Thyroid gland (tissue), 4 donors: ENCODE data around the gene REST.

ENCODE experiments used
- CTCF ChIP-seq, 6 experiments: fragments of 200-600 bp in 3 of 6; fragments of 450-650 bp in 3 of 6; sonication (generic) in 3 of 6; IDR thresholded peaks; one replicate each; pipeline ENCODE4 v1.5.1; 2016 to 2019; ENCODE audit warnings: antibody characterized with exemption in 6 of 6, mild to moderate bottlenecking in 2 of 6, inconsistent platforms in 1 of 6, moderate library complexity in 1 of 6
- POLR2A ChIP-seq, 2 donors: fragments of 450-650 bp; IDR thresholded peaks; one replicate each; pipeline ENCODE4 v1.6.1; 2017; ENCODE audit warnings: antibody characterized with exemption in 2 of 2, mild to moderate bottlenecking in 2 of 2, moderate library complexity in 1 of 2

- TF ChIP-seq CTCF (IDR thresholded peaks at IDR 0.05), result no peak
- no peak for TF ChIP-seq POLR2A (IDR thresholded peaks at IDR 0.05)
Measured at GRCh38 chr4:56937262-56937661, 29.6 kb downstream of the REST start.
